IMR-90 (cell line): ENCODE data around the gene NEK2. TPM values are rescaled to one million over a fixed set of nuclear protein-coding genes. Genes with fewer than 3 reads are reported as not detected.
A peak's percentile ranks its signal among the peaks of the same experiment; 100 is the strongest.

Source experiments
- ATAC-seq: fragments of 200-7000 bp; cut with Tn5 transposase; 2 replicates; pipeline ENCODE4 v1.9.1; 2020; ENCODE audit warnings: low read depth, mild to moderate bottlenecking, moderate library complexity
- BruUV-seq: library from RNA; stranded (reverse); fragments of 400-500 nt; replicated peaks from 2 replicates; lab custom pipeline; 2021; lab: Mats Ljungman, UMichigan
- CTCF ChIA-PET: fragments of 300-600 bp; formaldehyde crosslinking; extraction: SDS; loops from one replicate; lab custom pipeline; 2021; ENCODE audit warnings: antibody characterized with exemption; lab: Yijun Ruan, JAX
- POLR2A ChIA-PET: fragments of 300-600 bp; sonication (Branson Sonifier 250); formaldehyde crosslinking; loops from one replicate; lab custom pipeline; 2022; ENCODE audit warnings: antibody characterized with exemption; ENCODE audit not compliant: unreplicated experiment; lab: Charles Lee
- DNase-seq: peaks from one replicate; pipeline ENCODE4 v3.0.0; 2013
- H2AFZ ChIP-seq: replicated peaks from 2 replicates; pipeline ENCODE3; 2013; ENCODE audit warnings: low read length, mild to moderate bottlenecking; ENCODE audit not compliant: poor library complexity
- H2AK5ac ChIP-seq: 2 replicates; pipeline ENCODE4 v1.6.1; 2013; ENCODE audit warnings: low read depth, low read length, inconsistent platforms
- H2AK9ac ChIP-seq: replicated peaks from 2 replicates; pipeline ENCODE3; 2013; ENCODE audit warnings: mild to moderate bottlenecking, low read depth, low read length, moderate library complexity; ENCODE audit not compliant: poor library complexity
- H2BK120ac ChIP-seq: 2 replicates; pipeline ENCODE4 v1.6.1; 2013; ENCODE audit warnings: low read depth, low read length, inconsistent platforms
- H2BK15ac ChIP-seq: 3 replicates; pipeline ENCODE4 v1.6.1; 2013; ENCODE audit warnings: low read depth, low read length, inconsistent platforms
- H2BK20ac ChIP-seq: 2 replicates; pipeline ENCODE4 v1.6.1; 2013; ENCODE audit warnings: low read depth, mild to moderate bottlenecking, inconsistent platforms, low read length, moderate library complexity
- H2BK5ac ChIP-seq: 2 replicates; pipeline ENCODE4 v1.6.1; 2013; ENCODE audit warnings: mild to moderate bottlenecking, low read depth, low read length, inconsistent platforms; ENCODE audit not compliant: poor library complexity, severe bottlenecking
- H3K14ac ChIP-seq: replicated peaks from 2 replicates; pipeline ENCODE4 v1.6.1; 2013; ENCODE audit warnings: low read depth, low read length, inconsistent platforms
- H3K18ac ChIP-seq: 2 replicates; pipeline ENCODE4 v1.6.1; 2013; ENCODE audit warnings: low read depth, low read length, control low read depth
- H3K23ac ChIP-seq: 2 replicates; pipeline ENCODE4 v1.6.1; 2013; ENCODE audit warnings: low read depth, low read length, inconsistent platforms
- H3K27ac ChIP-seq: 2 replicates; pipeline ENCODE4 v1.5.1; 2013; ENCODE audit warnings: mild to moderate bottlenecking, control low read depth, low read length; ENCODE audit not compliant: insufficient read depth
- H3K27me3 ChIP-seq: 2 replicates; pipeline ENCODE4 v1.6.1; 2013; ENCODE audit warnings: low read length; ENCODE audit not compliant: control insufficient read depth, insufficient read depth
- H3K36me3 ChIP-seq: 2 replicates; pipeline ENCODE4 v1.6.1; 2013; ENCODE audit warnings: low read length, mixed read lengths; ENCODE audit not compliant: control insufficient read depth, insufficient read depth
- H3K4ac ChIP-seq: 2 replicates; pipeline ENCODE4 v1.6.1; 2013; ENCODE audit warnings: low read depth, low read length, inconsistent platforms
- H3K4me1 ChIP-seq: 2 replicates; pipeline ENCODE4 v1.6.1; 2013; ENCODE audit warnings: low read length, mixed read lengths; ENCODE audit not compliant: control insufficient read depth, insufficient read depth
- H3K4me2 ChIP-seq: 2 replicates; pipeline ENCODE4 v1.6.1; 2013; ENCODE audit warnings: low read depth, mild to moderate bottlenecking, control low read depth, low read length, moderate library complexity
- H3K4me3 ChIP-seq: 2 replicates; pipeline ENCODE4 v1.5.1; 2013; ENCODE audit warnings: low read depth, mild to moderate bottlenecking, control low read depth, low read length, moderate library complexity; ENCODE audit not compliant: insufficient read depth
- H3K56ac ChIP-seq: 2 replicates; pipeline ENCODE4 v1.6.1; 2013; ENCODE audit warnings: low read length, inconsistent platforms; ENCODE audit not compliant: insufficient read depth; ENCODE audit errors: extremely low read depth
- H3K79me1 ChIP-seq, 2 experiments: 2 replicates each; pipeline ENCODE4 v1.6.1; 2013; ENCODE audit warnings: low read length in 2 of 2, inconsistent platforms in 1 of 2, low read depth in 1 of 2
- H3K9ac ChIP-seq: 2 replicates; pipeline ENCODE4 v1.6.1; 2013; ENCODE audit warnings: low read depth, low read length, control low read depth
- H3K9me1 ChIP-seq: 2 replicates; pipeline ENCODE4 v1.6.1; 2013; ENCODE audit warnings: low read length, inconsistent platforms; ENCODE audit not compliant: insufficient read depth
- H3K9me3 ChIP-seq: 2 replicates; pipeline ENCODE4 v1.6.1; 2013; ENCODE audit warnings: low read length; ENCODE audit not compliant: control insufficient read depth, insufficient read depth
- H4K20me1 ChIP-seq: 2 replicates; pipeline ENCODE4 v1.6.1; 2013; ENCODE audit warnings: low read length, inconsistent platforms; ENCODE audit not compliant: insufficient read depth
- H4K5ac ChIP-seq: 2 replicates; pipeline ENCODE4 v1.6.1; 2013; ENCODE audit warnings: mild to moderate bottlenecking, low read depth, low read length, control low read depth
- H4K8ac ChIP-seq, 2 experiments: 2 replicates each; pipeline ENCODE4 v1.6.1; 2013; ENCODE audit warnings: low read depth in 2 of 2, low read length in 2 of 2, control low read depth in 1 of 2, inconsistent platforms in 1 of 2
- H4K91ac ChIP-seq: 2 replicates; pipeline ENCODE4 v1.6.1; 2013; ENCODE audit warnings: low read depth, low read length, inconsistent platforms; ENCODE audit not compliant: insufficient read depth
- BHLHE40 ChIP-seq: fragments of 150-350 bp; IDR thresholded peaks from 2 replicates; pipeline ENCODE4 v1.6.1; 2016; ENCODE audit warnings: mild to moderate bottlenecking, low read depth, low read length
- CEBPB ChIP-seq: IDR thresholded peaks from 2 replicates; pipeline ENCODE4 v1.6.1; 2012; ENCODE audit warnings: low read depth, low read length, improper control_type of control experiment
- CHD1 ChIP-seq: IDR thresholded peaks from 2 replicates; pipeline ENCODE4 v1.6.1; 2012; ENCODE audit warnings: low read depth, low read length, improper control_type of control experiment
- CTCF ChIP-seq: conservative IDR thresholded peaks from 2 replicates; pipeline ENCODE4 v1.5.1; 2012; ENCODE audit warnings: mild to moderate bottlenecking, low read depth, low read length, improper control_type of control experiment
- ELK1 ChIP-seq: fragments of 150-350 bp; IDR thresholded peaks from 2 replicates; pipeline ENCODE4 v1.6.1; 2016; ENCODE audit warnings: low read depth, mild to moderate bottlenecking, low read length, moderate library complexity, borderline replicate concordance
- FOS ChIP-seq: fragments of 150-350 bp; IDR thresholded peaks from 2 replicates; pipeline ENCODE4 v1.6.1; 2016; ENCODE audit warnings: low read depth, low read length
- MAFK ChIP-seq: IDR thresholded peaks from 2 replicates; pipeline ENCODE4 v1.6.1; 2012; ENCODE audit warnings: low read depth, low read length, improper control_type of control experiment
- MAZ ChIP-seq: IDR thresholded peaks from 2 replicates; pipeline ENCODE4 v1.6.1; 2012; ENCODE audit warnings: low read depth, mild to moderate bottlenecking, low read length, improper control_type of control experiment, moderate library complexity, borderline replicate concordance
- MXI1 ChIP-seq: IDR thresholded peaks from 2 replicates; pipeline ENCODE4 v1.6.1; 2012; ENCODE audit warnings: low read depth, mild to moderate bottlenecking, low read length, moderate library complexity, borderline replicate concordance
- NFE2L2 ChIP-seq: fragments of 150-350 bp; IDR thresholded peaks from 2 replicates; pipeline ENCODE4 v1.6.1; 2016; ENCODE audit warnings: low read depth, mild to moderate bottlenecking, low read length
- POLR2A ChIP-seq: IDR thresholded peaks from 2 replicates; pipeline ENCODE4 v1.6.1; 2012; ENCODE audit warnings: mild to moderate bottlenecking, low read depth, low read length
- RAD21 ChIP-seq: IDR thresholded peaks from 2 replicates; pipeline ENCODE4 v1.6.1; 2012; ENCODE audit warnings: low read length, improper control_type of control experiment
- RCOR1 ChIP-seq: IDR thresholded peaks from 2 replicates; pipeline ENCODE4 v1.6.1; 2012; ENCODE audit warnings: mild to moderate bottlenecking, low read length, improper control_type of control experiment; ENCODE audit not compliant: insufficient replicate concordance
- RFX5 ChIP-seq: IDR thresholded peaks from 2 replicates; pipeline ENCODE4 v1.8.0; 2012; ENCODE audit warnings: low read depth, mild to moderate bottlenecking, low read length, moderate library complexity
- SMC3 ChIP-seq: fragments of 150-350 bp; IDR thresholded peaks from 2 replicates; pipeline ENCODE4 v1.6.1; 2016; ENCODE audit warnings: low read depth, mild to moderate bottlenecking, antibody characterized with exemption, low read length, moderate library complexity
- USF2 ChIP-seq: fragments of 150-350 bp; IDR thresholded peaks from 2 replicates; pipeline ENCODE4 v1.6.1; 2017; ENCODE audit warnings: mild to moderate bottlenecking, antibody characterized with exemption, low read length, low read depth
- whole genome bisulfite sequencing, 2 experiments: methylation state at CpG; one replicate each; pipeline versions ENCODE4 v1.1.5 to v1.1.7; 2013; ENCODE audit warnings: missing lambda C conversion rate in 2 of 2; ENCODE audit not compliant: insufficient read length in 1 of 2; ENCODE audit errors: extremely low coverage in 2 of 2; 5-methylcytosine and 5-hydroxymethylcytosine counted together
- dilution Hi-C: fragments of 300-500 bp; cut with HindIII; formaldehyde crosslinking; loops from one replicate; pipeline ENCODE4 v1.14.3; 2018; ENCODE audit warnings: low sequenced_read_pairs; ENCODE audit not compliant: unreplicated experiment
- in situ Hi-C: fragments of 300-500 bp; cut with MboI; formaldehyde crosslinking; loops from 3 replicates; pipeline ENCODE4 v1.14.3; 2019; ENCODE audit warnings: low sequenced_read_pairs, inconsistent platforms, mixed read lengths
- intact Hi-C: fragments of 100-400 bp; cut with micrococcal nuclease; formaldehyde crosslinking; loops from 2 replicates; pipeline ENCODE4 v1.10.0; 2022
- polyA plus RNA-seq, 3 experiments: library from polyadenylated mRNA; depleted of rRNA; stranded (reverse); fragments of >200 nt; gene quantifications; 2 replicates each; pipeline ENCODE4 v1.2.3, GENCODE V29; 2012; ENCODE audit warnings: low replicate concordance in 1 of 3
- total RNA-seq: library from RNA; depleted of rRNA; stranded (reverse); fragments of >200 nt; gene quantifications from 2 replicates; pipeline ENCODE4 v1.2.3, GENCODE V29; 2012

The NEK2 gene
- total and polyA plus RNA-seq, 2 of the 4 experiments (the other 2 are of a cell fraction): 9.9 to 26.0 TPM

- in situ Hi-C loops: no loop called here
- peaks cover 17% of the 10 kb centered on the region for H3K4me1 ChIP-seq
Measured at GRCh38 chr1:211633524-211633846, 41.9 kb downstream of the NEK2 start.

More at GRCh38 chr1:211633524-211633846, 41.9 kb downstream of the NEK2 start:
- dilution Hi-C loops (no loop called here), intact Hi-C loops (no loop called here)
- no TSS peak for BruUV-seq
- no peak for TF ChIP-seq MAZ
- no peak for TF ChIP-seq RFX5
- TF ChIP-seq FOS: no peak
- no peak for TF ChIP-seq RCOR1
- no peak for TF ChIP-seq RAD21
- no peak for TF ChIP-seq CEBPB
- TF ChIP-seq CHD1: no peak
- no peak for TF ChIP-seq USF2
- no peak for TF ChIP-seq BHLHE40
- no peak for TF ChIP-seq SMC3
- no peak for TF ChIP-seq POLR2A
- no peak for TF ChIP-seq NFE2L2
- TF ChIP-seq CTCF: no peak
- no peak for TF ChIP-seq MXI1
- no peak for TF ChIP-seq ELK1
- TF ChIP-seq MAFK: no peak
- no peak overlapping the region for H3K9ac ChIP-seq
- peak overlapping the region; percentile 90 for H2BK120ac ChIP-seq
- peak overlapping the region; percentile 79 for H2AK9ac ChIP-seq
- no peak overlapping the region for H3K4me3 ChIP-seq
- peak overlapping the region; percentile 88 for H4K91ac ChIP-seq
- no peaks in the 10 kb centered on the region for H4K20me1 ChIP-seq
- DNase-seq (no peak), ATAC-seq (no peak)
- peak overlapping the region; percentile 62 to 70; a peak in 3 of 4 replicates for H4K8ac ChIP-seq
- peak overlapping the region; percentile 92 for H2AFZ ChIP-seq
- ChIA-PET CTCF (interaction anchor here (1.0 kb wide), 1 partner anchor 8 kb away, joined by 5 read pairs; no protein-coding TSS in a partner anchor), POLR2A (no interaction called here)
- 0 out of 2 replicates have a peak overlapping the region, but pooled peaks have one; percentile 52 for H2BK20ac ChIP-seq
- H3K14ac ChIP-seq: peak overlapping the region; percentile 39
- WGBS, 2 experiments: no CpG with 5 or more reads among the region's 8 CpGs
- H3K18ac ChIP-seq: no peak overlapping the region
- no peaks in the 10 kb centered on the region for H3K9me3 ChIP-seq
- peak overlapping the region; percentile 59; the same call in 1 of the 2 replicates for H3K27ac ChIP-seq
- no peaks in the 10 kb centered on the region for H3K79me1 ChIP-seq
- peak overlapping the region; percentile 69 for H4K5ac ChIP-seq
- H3K4ac ChIP-seq: peak overlapping the region; percentile 71
- H2BK15ac ChIP-seq: peak overlapping the region; percentile 29; the same call in 1 of the 3 replicates
- peak overlapping the region; percentile 9 for H2BK5ac ChIP-seq
- H3K4me2 ChIP-seq: no peak overlapping the region
- H3K36me3 ChIP-seq: no peaks in the 10 kb centered on the region
- peak overlapping the region; percentile 85; the same call in 1 of the 2 replicates for H2AK5ac ChIP-seq
- H3K56ac ChIP-seq: no peak overlapping the region
- H3K23ac ChIP-seq: no peak overlapping the region
- peaks cover 15% of the 10 kb centered on the region for H3K9me1 ChIP-seq
- no peaks in the 10 kb centered on the region for H3K27me3 ChIP-seq
